Thyroid gland (tissue), 4 donors: ENCODE results near the gene FAM131C. TPM values are rescaled to one million over a fixed set of nuclear protein-coding genes. Genes with fewer than 3 reads are reported as not detected.

ENCODE experiments used
- DNase-seq, 2 donors: peaks; one replicate each; pipeline ENCODE4 v3.0.0-alpha.2; 2019
- H3K27ac ChIP-seq, 3 donors: fragments of 200-600 bp; sonication (generic); 1 replicate in 2 of 3; 2 replicates in 1 of 3; pipeline ENCODE4 v1.5.1; 2016 to 2019; ENCODE audit warnings: mild to moderate bottlenecking in 1 of 3, moderate library complexity in 1 of 3
- H3K27me3 ChIP-seq: fragments of 200-600 bp; sonication (generic); one replicate; pipeline ENCODE4 v1.5.1; 2019
- H3K36me3 ChIP-seq, 2 donors: fragments of 200-600 bp; sonication (generic); one replicate each; pipeline ENCODE4 v1.5.1; 2016 to 2019
- H3K4me1 ChIP-seq, 2 donors: fragments of 200-600 bp; sonication (generic); one replicate each; pipeline ENCODE4 v1.5.1; 2017 to 2019
- H3K4me3 ChIP-seq, 3 donors: fragments of 200-600 bp; sonication (generic); replicated peaks in 1 of 3; 1 replicate in 2 of 3; 2 replicates in 1 of 3; pipeline ENCODE4 v1.5.1; 2016; ENCODE audit warnings: mild to moderate bottlenecking in 1 of 3
- H3K9me3 ChIP-seq: fragments of 200-600 bp; sonication (generic); one replicate; pipeline ENCODE4 v1.5.1; 2017
- POLR2A ChIP-seq, 2 donors: fragments of 450-650 bp; IDR thresholded peaks; one replicate each; pipeline ENCODE4 v1.6.1; 2017; ENCODE audit warnings: antibody characterized with exemption in 2 of 2, mild to moderate bottlenecking in 2 of 2, moderate library complexity in 1 of 2
- WGBS, 2 donors: methylation state at CpG; one replicate each; pipeline ENCODE4 v1.1.5; 2017; 5-methylcytosine and 5-hydroxymethylcytosine counted together
- intact Hi-C: fragments of 100-400 bp; cut with DNase I; formaldehyde crosslinking; loops from one replicate; pipeline ENCODE4 v1.15.1; 2023
- total RNA-seq, 4 donors: library from RNA; depleted of rRNA; stranded (reverse); fragments of >200 nt; gene quantifications; one replicate each; pipeline ENCODE4 v1.2.3, GENCODE V29; 2016
- TF ChIP-seq, protein P1 (sequence below), 6 experiments: fragments of 200-600 bp in 3 of 6; fragments of 450-650 bp in 3 of 6; sonication (generic) in 3 of 6; IDR thresholded peaks; one replicate each; pipeline ENCODE4 v1.5.1; 2016 to 2019; ENCODE audit warnings: antibody characterized with exemption in 6 of 6, mild to moderate bottlenecking in 2 of 6, inconsistent platforms in 1 of 6, moderate library complexity in 1 of 6

The FAM131C gene, protein sequence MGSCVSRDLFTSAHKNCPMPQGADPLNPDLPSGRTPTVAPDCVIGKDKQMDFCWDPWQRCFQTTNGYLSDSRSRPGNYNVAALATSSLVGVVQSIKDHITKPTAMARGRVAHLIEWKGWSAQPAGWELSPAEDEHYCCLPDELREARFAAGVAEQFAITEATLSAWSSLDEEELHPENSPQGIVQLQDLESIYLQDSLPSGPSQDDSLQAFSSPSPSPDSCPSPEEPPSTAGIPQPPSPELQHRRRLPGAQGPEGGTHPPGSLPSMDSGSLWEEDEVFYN
- 1 to 10 TPM in 3 of 4 donors, under 1 TPM in 1; 0.42 to 2.7 (median 1.5) TPM for total RNA-seq

DNA sequence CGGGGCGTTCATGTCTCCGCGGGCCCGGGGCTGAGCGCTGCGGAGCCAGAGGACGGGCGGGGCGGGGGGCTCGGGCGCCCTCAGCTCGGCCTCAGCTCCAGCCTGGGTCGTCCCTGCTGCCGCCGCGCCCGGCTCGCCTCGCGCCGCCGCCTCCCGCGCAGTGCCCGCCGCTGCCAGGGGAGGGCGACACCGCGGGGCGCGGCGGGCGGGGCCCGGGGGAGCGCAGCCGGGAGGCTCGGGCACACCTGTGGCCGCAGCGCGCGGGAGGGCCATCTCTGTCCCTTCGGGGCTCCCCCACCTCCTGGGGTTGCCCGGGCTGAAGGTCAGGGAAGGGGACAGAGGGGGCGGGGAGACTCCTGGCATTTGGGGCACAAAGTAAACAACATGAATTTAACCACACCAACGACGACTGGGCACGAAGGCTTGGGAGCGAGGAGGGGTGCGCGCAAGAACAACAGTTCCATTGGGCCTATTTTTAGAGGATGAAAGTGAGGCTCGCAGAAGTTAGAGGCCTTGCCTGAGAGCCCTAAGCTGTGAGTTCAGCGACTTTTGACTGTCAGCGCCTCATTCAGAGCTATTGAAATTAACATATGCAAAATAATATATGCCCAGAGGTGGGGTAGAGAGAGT is at the start of gene FAM131C:
TSS of gene FAM131C (minus strand) at position 162 of the 630 bp plus-strand sequence. CDS start 209 bp downstream, outside the sequence.
- no peaks in the 10 kb centered on the region for H3K9me3 ChIP-seq
- 4 to 5% methylated on average over 11 to 15 of the region's 54 CpGs for WGBS, 2 donors
- peak within 1 kb of the TSS in 1 of 3 donors; percentile 37 for H3K4me3 ChIP-seq
- H3K36me3 ChIP-seq, result no peaks in the 10 kb centered on the region
- no peaks in the 10 kb centered on the region for H3K27me3 ChIP-seq
- peak; percentile 53 to 60 for DNase-seq
- intact Hi-C loops, result no loop called here
- H3K27ac ChIP-seq, result peak within 1 kb of the TSS in 1 of 3 donors; percentile 65
- peaks cover 11 to 48% of the 10 kb centered on the region in 2 donors for H3K4me1 ChIP-seq
- no peak for TF ChIP-seq POLR2A (IDR thresholded peaks at IDR 0.05)
- TF ChIP-seq, protein P1, sequence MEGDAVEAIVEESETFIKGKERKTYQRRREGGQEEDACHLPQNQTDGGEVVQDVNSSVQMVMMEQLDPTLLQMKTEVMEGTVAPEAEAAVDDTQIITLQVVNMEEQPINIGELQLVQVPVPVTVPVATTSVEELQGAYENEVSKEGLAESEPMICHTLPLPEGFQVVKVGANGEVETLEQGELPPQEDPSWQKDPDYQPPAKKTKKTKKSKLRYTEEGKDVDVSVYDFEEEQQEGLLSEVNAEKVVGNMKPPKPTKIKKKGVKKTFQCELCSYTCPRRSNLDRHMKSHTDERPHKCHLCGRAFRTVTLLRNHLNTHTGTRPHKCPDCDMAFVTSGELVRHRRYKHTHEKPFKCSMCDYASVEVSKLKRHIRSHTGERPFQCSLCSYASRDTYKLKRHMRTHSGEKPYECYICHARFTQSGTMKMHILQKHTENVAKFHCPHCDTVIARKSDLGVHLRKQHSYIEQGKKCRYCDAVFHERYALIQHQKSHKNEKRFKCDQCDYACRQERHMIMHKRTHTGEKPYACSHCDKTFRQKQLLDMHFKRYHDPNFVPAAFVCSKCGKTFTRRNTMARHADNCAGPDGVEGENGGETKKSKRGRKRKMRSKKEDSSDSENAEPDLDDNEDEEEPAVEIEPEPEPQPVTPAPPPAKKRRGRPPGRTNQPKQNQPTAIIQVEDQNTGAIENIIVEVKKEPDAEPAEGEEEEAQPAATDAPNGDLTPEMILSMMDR (IDR thresholded peaks at IDR 0.05), result peak in 3 of 6 experiments; percentile 71 to 89 (median 77)

DNA sequence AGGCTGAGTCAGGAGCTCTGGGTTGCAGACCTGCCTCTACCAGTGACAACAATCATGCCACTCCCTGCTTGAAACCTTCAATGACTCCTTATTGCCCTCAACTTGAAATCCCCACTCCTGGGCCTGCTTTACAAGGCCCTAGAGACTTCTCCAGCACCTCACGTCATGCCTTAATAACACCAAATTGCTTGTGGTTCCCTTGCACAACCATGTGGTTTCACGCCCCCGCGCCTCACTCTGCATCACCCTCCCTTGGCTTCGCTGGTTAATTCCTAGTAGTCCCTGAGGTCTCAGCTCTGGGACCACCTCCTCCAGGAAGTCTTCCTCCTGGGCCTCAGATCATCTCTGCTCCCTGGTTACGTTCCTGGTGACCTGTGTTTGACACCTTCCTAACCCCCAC is 49.5 kb upstream of the FAM131C start:
- no peak for TF ChIP-seq POLR2A (IDR thresholded peaks at IDR 0.05)
- TF ChIP-seq, protein P1 (IDR thresholded peaks at IDR 0.05), result no peak
- peaks cover 0 to 25% of the 10 kb centered on the region in 2 donors for H3K4me1 ChIP-seq
- H3K36me3 ChIP-seq, result peaks cover 26 to 32% of the 10 kb centered on the region in 2 donors
- H3K27me3 ChIP-seq, result no peaks in the 10 kb centered on the region
- no peak overlapping the region for H3K4me3 ChIP-seq
- WGBS, 2 donors, result 75 to 80% methylated on average over 6 of the region's 6 CpGs
- DNase-seq, result no peak
- H3K27ac ChIP-seq, result peak overlapping the region in 1 of 3 donors; percentile 43
- H3K9me3 ChIP-seq, result no peaks in the 10 kb centered on the region
- intact Hi-C loops, result no loop called here

DNA sequence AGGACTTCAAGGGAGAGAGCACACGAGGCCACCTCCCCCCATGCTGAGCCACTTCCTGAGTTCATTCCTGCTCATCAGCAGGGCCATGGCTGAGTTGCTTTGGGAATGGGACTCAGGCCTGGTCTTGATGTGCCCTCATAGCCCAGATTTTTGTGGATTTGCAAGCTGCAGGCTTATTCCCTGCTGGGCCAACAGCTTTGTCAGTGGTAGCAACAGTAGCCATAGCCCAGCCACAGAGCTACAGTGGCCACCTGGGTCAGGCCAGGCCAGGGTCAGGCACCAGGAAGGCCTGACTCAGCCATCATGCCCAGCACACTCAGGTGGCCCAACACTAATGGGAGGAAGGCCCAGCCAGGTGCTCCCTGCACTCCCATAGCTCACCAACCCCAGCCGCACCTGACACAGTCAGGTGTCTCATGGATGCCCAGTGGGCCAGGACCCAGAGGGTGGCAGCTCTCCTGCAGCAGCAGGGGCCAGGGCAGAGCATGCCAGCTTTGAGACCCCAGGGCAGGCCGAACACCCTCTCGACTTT is 49.0 kb upstream of the FAM131C start:
- no peak for TF ChIP-seq POLR2A (IDR thresholded peaks at IDR 0.05)
- H3K4me1 ChIP-seq, result peaks cover 0 to 25% of the 10 kb centered on the region in 2 donors
- H3K36me3 ChIP-seq, result peaks cover 23 to 28% of the 10 kb centered on the region in 2 donors
- H3K4me3 ChIP-seq, result no peak overlapping the region
- no peaks in the 10 kb centered on the region for H3K27me3 ChIP-seq
- intact Hi-C loops, result no loop called here
- WGBS, 2 donors, result 61 to 96% methylated on average over 3 of the region's 4 CpGs
- peak overlapping the region in 1 of 3 donors; percentile 43 for H3K27ac ChIP-seq
- H3K9me3 ChIP-seq, result no peaks in the 10 kb centered on the region
- no peak for DNase-seq

DNA sequence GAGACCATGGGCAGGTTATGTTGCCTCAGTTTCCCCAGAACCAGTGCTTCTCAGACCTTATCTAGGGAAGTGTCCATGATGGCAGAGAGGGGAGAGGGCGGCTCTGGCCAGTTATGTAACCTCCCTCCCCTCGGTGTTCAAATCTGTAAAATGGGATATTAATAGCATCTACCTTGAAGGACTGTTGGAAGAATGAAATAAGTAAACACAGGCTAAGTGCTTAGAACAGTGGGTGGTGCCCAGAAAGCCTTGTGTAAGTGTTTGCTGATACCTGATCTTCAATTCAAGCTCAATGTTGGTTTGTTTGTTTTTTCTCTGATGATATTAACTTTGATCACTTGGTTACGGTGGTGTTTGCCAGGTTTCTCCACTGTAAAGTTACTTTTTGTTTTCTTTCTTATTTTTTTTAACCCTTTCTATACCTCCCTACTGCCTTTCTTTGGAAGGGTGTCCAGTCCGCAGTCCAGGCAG is 47.5 kb upstream of the FAM131C start:
- DNase-seq, result no peak
- H3K27me3 ChIP-seq, result no peaks in the 10 kb centered on the region
- no peak overlapping the region for H3K4me3 ChIP-seq
- H3K27ac ChIP-seq, result peak overlapping the region in 1 of 3 donors; percentile 43
- peaks cover 0 to 25% of the 10 kb centered on the region in 2 donors for H3K4me1 ChIP-seq
- peaks cover 14 to 20% of the 10 kb centered on the region in 2 donors for H3K36me3 ChIP-seq
- TF ChIP-seq POLR2A (IDR thresholded peaks at IDR 0.05), result no peak
- TF ChIP-seq, protein P1 (IDR thresholded peaks at IDR 0.05), result no peak
- H3K9me3 ChIP-seq, result no peaks in the 10 kb centered on the region
- WGBS, 2 donors, result 56 to 58% methylated on average over 4 of the region's 4 CpGs
- intact Hi-C loops, result no loop called here

DNA sequence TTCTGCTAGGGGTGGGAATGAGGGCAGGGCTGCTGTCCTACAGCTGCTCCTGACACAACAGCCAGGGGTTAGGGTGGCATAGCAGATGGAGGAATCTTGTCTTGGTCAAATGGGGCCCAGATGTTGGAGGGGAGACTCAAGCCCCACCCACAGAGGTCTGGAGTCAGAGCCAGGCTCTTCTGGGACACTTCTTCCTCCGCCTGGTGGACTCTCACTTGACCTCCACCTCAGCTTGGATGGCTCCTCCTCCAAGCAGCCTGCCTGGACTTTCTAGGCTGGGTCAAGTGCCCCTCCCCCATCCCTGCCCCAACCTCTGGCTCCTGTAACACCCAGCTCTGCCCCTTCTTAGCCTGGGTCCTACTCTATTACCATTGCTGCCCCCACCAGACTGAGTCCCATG is 47.0 kb upstream of the FAM131C start:
- WGBS, 2 donors, result 88 to 100% methylated on average over 1 of the region's 1 CpG
- no peak overlapping the region for H3K4me3 ChIP-seq
- peak overlapping the region in 1 of 3 donors; percentile 43 for H3K27ac ChIP-seq

More for the DNA sequence above, 47.0 kb upstream of the FAM131C start:
- Histone ChIP-seq H3K9me3 (no peaks in the 10 kb centered on the region), H3K36me3 (peaks cover 11 to 20% of the 10 kb centered on the region in 2 donors), H3K4me1 (peaks cover 0 to 25% of the 10 kb centered on the region in 2 donors), H3K27me3 (no peaks in the 10 kb centered on the region)
- intact Hi-C loops, result no loop called here
- TF ChIP-seq, protein P1 (IDR thresholded peaks at IDR 0.05), result no peak
- no peak for DNase-seq
